HUES64 (cell line): ENCODE measurements around the gene SEMA3D.

Experiments used
- H3K27ac ChIP-seq: 2 replicates; pipeline ENCODE4 v1.7.0; 2013; ENCODE audit warnings: low read depth, low read length, inconsistent platforms
- H3K27me3 ChIP-seq: 2 replicates; pipeline ENCODE4 v1.6.1; 2013; ENCODE audit warnings: mild to moderate bottlenecking, low read length; ENCODE audit not compliant: insufficient read depth
- H3K36me3 ChIP-seq: 2 replicates; pipeline ENCODE4 v1.6.1; 2013; ENCODE audit warnings: mild to moderate bottlenecking, low read length; ENCODE audit not compliant: insufficient read depth
- H3K4me1 ChIP-seq: 2 replicates; pipeline ENCODE4 v1.6.1; 2013; ENCODE audit warnings: mild to moderate bottlenecking, low read length, moderate library complexity; ENCODE audit not compliant: insufficient read depth
- H3K4me3 ChIP-seq: 2 replicates; pipeline ENCODE4 v1.5.1; 2013; ENCODE audit warnings: mild to moderate bottlenecking, low read length, moderate library complexity
- H3K9ac ChIP-seq: 2 replicates; pipeline ENCODE4 v1.6.1; 2013; ENCODE audit warnings: mild to moderate bottlenecking, low read depth, low read length
- H3K9me3 ChIP-seq: 2 replicates; pipeline ENCODE4 v1.6.1; 2013; ENCODE audit warnings: low read depth, low read length; ENCODE audit not compliant: insufficient read depth
- WGBS: fragments of 150-250, 120-280 bp; methylation state at CpG from one replicate; pipeline ENCODE4 v1.1.7; 2013; ENCODE audit warnings: missing lambda C conversion rate; 5-methylcytosine and 5-hydroxymethylcytosine counted together

The SEMA3D gene

GRCh38 chr7:85217085-85217484 is 30.2 kb upstream of the SEMA3D start:
- H3K9ac ChIP-seq: no peak overlapping the region
- no peak overlapping the region for H3K27ac ChIP-seq
- WGBS: 95% methylated on average over 2 of the region's 2 CpGs
- H3K4me1 ChIP-seq: no peaks in the 10 kb centered on the region
- H3K27me3 ChIP-seq: no peaks in the 10 kb centered on the region
- no peaks in the 10 kb centered on the region for H3K9me3 ChIP-seq
- H3K4me3 ChIP-seq: no peak overlapping the region
- H3K36me3 ChIP-seq: no peaks in the 10 kb centered on the region

- Histone ChIP-seq H3K36me3 (no peaks in the 10 kb centered on the region), H3K9ac (no peak overlapping the region), H3K9me3 (no peaks in the 10 kb centered on the region), H3K4me1 (no peaks in the 10 kb centered on the region), H3K27ac (no peak overlapping the region), H3K27me3 (no peaks in the 10 kb centered on the region), H3K4me3 (no peak overlapping the region)
- 100% methylated on average over 1 of the region's 1 CpG for whole genome bisulfite sequencing
Observed at GRCh38 chr7:85215098-85215497, 28.2 kb upstream of the SEMA3D start.

- no peak overlapping the region for H3K4me3 ChIP-seq
- no peaks in the 10 kb centered on the region for H3K9me3 ChIP-seq
- no CpG with 5 or more reads among the region's 1 CpG for WGBS
- H3K9ac ChIP-seq: no peak overlapping the region
- H3K4me1 ChIP-seq: no peaks in the 10 kb centered on the region
- H3K27ac ChIP-seq: no peak overlapping the region
- H3K27me3 ChIP-seq: no peaks in the 10 kb centered on the region
- no peaks in the 10 kb centered on the region for H3K36me3 ChIP-seq
Observed at GRCh38 chr7:85213500-85213899, 26.6 kb upstream of the SEMA3D start.

GRCh38 chr7:85205754-85206153 is 18.9 kb upstream of the SEMA3D start:
- H3K9ac ChIP-seq: no peak overlapping the region
- no peak overlapping the region for H3K27ac ChIP-seq
- no peak overlapping the region for H3K4me3 ChIP-seq
- no peaks in the 10 kb centered on the region for H3K36me3 ChIP-seq
- H3K27me3 ChIP-seq: no peaks in the 10 kb centered on the region
- no peaks in the 10 kb centered on the region for H3K4me1 ChIP-seq
- WGBS: 100% methylated on average over 1 of the region's 2 CpGs
- H3K9me3 ChIP-seq: peaks cover 10% of the 10 kb centered on the region

GRCh38 chr7:85204496-85204895 is 17.6 kb upstream of the SEMA3D start:
- Histone ChIP-seq H3K4me1 (no peaks in the 10 kb centered on the region), H3K36me3 (no peaks in the 10 kb centered on the region), H3K4me3 (no peak overlapping the region), H3K9ac (no peak overlapping the region), H3K9me3 (peaks cover 13% of the 10 kb centered on the region), H3K27me3 (no peaks in the 10 kb centered on the region), H3K27ac (no peak overlapping the region)
- no CpG with 5 or more reads among the region's 2 CpGs for WGBS

- Histone ChIP-seq H3K9me3 (peaks cover 13% of the 10 kb centered on the region), H3K27ac (no peak overlapping the region), H3K4me1 (no peaks in the 10 kb centered on the region), H3K4me3 (no peak overlapping the region), H3K9ac (no peak overlapping the region), H3K27me3 (no peaks in the 10 kb centered on the region), H3K36me3 (no peaks in the 10 kb centered on the region)
- WGBS: 83% methylated on average over 1 of the region's 2 CpGs
Observed at GRCh38 chr7:85204061-85204460, 17.2 kb upstream of the SEMA3D start.

GRCh38 chr7:85201209-85201608 is 14.4 kb upstream of the SEMA3D start:
- H3K4me3 ChIP-seq: no peak overlapping the region
- WGBS: 95% methylated on average over 2 of the region's 2 CpGs
- H3K36me3 ChIP-seq: no peaks in the 10 kb centered on the region
- peaks cover 17% of the 10 kb centered on the region for H3K4me1 ChIP-seq
- H3K27me3 ChIP-seq: no peaks in the 10 kb centered on the region
- peaks cover 13% of the 10 kb centered on the region for H3K9me3 ChIP-seq
- no peak overlapping the region for H3K9ac ChIP-seq
- H3K27ac ChIP-seq: no peak overlapping the region

GRCh38 chr7:85196696-85197095 is 9.8 kb upstream of the SEMA3D start:
- H3K36me3 ChIP-seq: no peaks in the 10 kb centered on the region
- no peak overlapping the region for H3K4me3 ChIP-seq
- no peaks in the 10 kb centered on the region for H3K27me3 ChIP-seq
- peaks cover 13% of the 10 kb centered on the region for H3K9me3 ChIP-seq
- H3K9ac ChIP-seq: no peak overlapping the region
- peaks cover 26% of the 10 kb centered on the region for H3K4me1 ChIP-seq
- H3K27ac ChIP-seq: no peak overlapping the region; the same call in 1 of the 2 replicates

- Histone ChIP-seq H3K9me3 (no peaks in the 10 kb centered on the region), H3K27me3 (peaks cover 29% of the 10 kb centered on the region), H3K4me1 (peaks cover 11% of the 10 kb centered on the region), H3K9ac (no peak overlapping the region), H3K4me3 (no peak overlapping the region), H3K36me3 (no peaks in the 10 kb centered on the region), H3K27ac (no peak overlapping the region)
- WGBS: 56% methylated on average over 1 of the region's 1 CpG
Observed at GRCh38 chr7:85191383-85191782, 4.5 kb upstream of the SEMA3D start.

GRCh38 chr7:85186083-85186520 is 754 bp downstream of the SEMA3D start:
- H3K27me3 ChIP-seq: peaks cover 64% of the 10 kb centered on the region
- H3K9me3 ChIP-seq: no peaks in the 10 kb centered on the region
- H3K4me3 ChIP-seq: peak overlapping the region; percentile 61
- peak overlapping the region; percentile 13 for H3K9ac ChIP-seq
- WGBS: under 1% methylated on average over 28 of the region's 28 CpGs
- no peaks in the 10 kb centered on the region for H3K36me3 ChIP-seq
- no peak overlapping the region for H3K27ac ChIP-seq
- H3K4me1 ChIP-seq: no peaks in the 10 kb centered on the region

GRCh38 chr7:85185424-85186082 is 1.3 kb downstream of the SEMA3D start:
- Histone ChIP-seq H3K27me3 (peaks cover 64% of the 10 kb centered on the region), H3K4me3 (peak overlapping the region; percentile 61), H3K9ac (0 out of 2 replicates have a peak overlapping the region, but pooled peaks have one; percentile 13), H3K9me3 (peaks cover 3% of the 10 kb centered on the region; the same call in 1 of the 2 replicates), H3K27ac (no peak overlapping the region), H3K36me3 (no peaks in the 10 kb centered on the region), H3K4me1 (no peaks in the 10 kb centered on the region)
- under 1% methylated on average over 39 of the region's 39 CpGs for WGBS
